ENCODE measurements around the gene PDE4A. TPM values are rescaled to one million over a fixed set of nuclear protein-coding genes. Genes with fewer than 3 reads are reported as not detected.

Gene PDE4A
- total and polyA plus RNA-seq, 4 donors = 0.90 to 2.3 (median 1.3) TPM

DNA sequence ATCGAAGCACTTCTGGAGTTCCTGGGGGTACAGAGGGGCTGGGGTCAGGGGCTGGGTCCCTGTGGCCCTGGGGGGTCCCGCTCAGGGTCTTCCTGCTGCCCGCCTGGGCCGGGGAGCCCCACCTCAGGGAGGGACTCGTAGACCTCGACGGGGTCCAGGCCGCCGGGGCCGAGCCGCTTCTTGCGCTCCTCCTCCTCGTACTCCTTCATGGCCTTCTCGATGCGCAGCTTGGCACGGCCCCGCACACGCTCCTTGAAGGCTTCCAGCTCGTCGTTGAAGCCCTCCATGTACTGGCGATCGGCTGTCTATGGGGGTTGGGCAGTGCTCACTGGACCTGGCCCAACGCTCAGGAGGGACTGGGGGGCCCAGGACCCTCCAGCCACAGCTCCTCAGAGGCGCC lies 27.2 kb upstream of the PDE4A start:
- 95% methylated on average over 24 of the region's 24 CpGs for WGBS
- H3K27me3 ChIP-seq (ENCODE audit: control insufficient read depth in 4 of 4, insufficient read depth in 4 of 4, low read length in 3 of 4) = no peaks in the 10 kb centered on the region
- peaks cover 0 to 6% (median 2%) of the 10 kb centered on the region in 4 donors for H3K4me1 ChIP-seq (ENCODE audit: control insufficient read depth in 4 of 4, insufficient read depth in 4 of 4, low read length in 3 of 4)
- no peak for DNase-seq (ENCODE audit: low spot score)
- no peak overlapping the region for H3K27ac ChIP-seq (ENCODE audit: low read depth in 1 of 2, low read length in 2 of 2)
- no peak overlapping the region for H3K4me3 ChIP-seq (ENCODE audit: low read depth in 1 of 3, low read length in 3 of 3)
- no peak overlapping the region for H3K9ac ChIP-seq (ENCODE audit: low read depth in 1 of 2, low read length in 2 of 2)
- H3K9me3 ChIP-seq (ENCODE audit: control insufficient read depth in 4 of 4, low read length in 3 of 4) = no peaks in the 10 kb centered on the region
- TF ChIP-seq FOXA2 (IDR thresholded peaks at IDR 0.05) (no peak), MAX (IDR thresholded peaks at IDR 0.05) (no peak), EGR1 (IDR thresholded peaks at IDR 0.05; ENCODE audit: low read depth in 2 of 2) (no peak), RAD21 (IDR thresholded peaks at IDR 0.05) (no peak), YY1 (IDR thresholded peaks at IDR 0.05) (no peak), RXRA (IDR thresholded peaks at IDR 0.05) (no peak), SP1 (IDR thresholded peaks at IDR 0.05) (no peak), GABPA (IDR thresholded peaks at IDR 0.05 in 1 of 2, conservative IDR thresholded peaks at IDR 0.05 in 1 of 2) (no peak), NR2F2 (IDR thresholded peaks at IDR 0.05) (no peak)
- TF ChIP-seq, protein P1, sequence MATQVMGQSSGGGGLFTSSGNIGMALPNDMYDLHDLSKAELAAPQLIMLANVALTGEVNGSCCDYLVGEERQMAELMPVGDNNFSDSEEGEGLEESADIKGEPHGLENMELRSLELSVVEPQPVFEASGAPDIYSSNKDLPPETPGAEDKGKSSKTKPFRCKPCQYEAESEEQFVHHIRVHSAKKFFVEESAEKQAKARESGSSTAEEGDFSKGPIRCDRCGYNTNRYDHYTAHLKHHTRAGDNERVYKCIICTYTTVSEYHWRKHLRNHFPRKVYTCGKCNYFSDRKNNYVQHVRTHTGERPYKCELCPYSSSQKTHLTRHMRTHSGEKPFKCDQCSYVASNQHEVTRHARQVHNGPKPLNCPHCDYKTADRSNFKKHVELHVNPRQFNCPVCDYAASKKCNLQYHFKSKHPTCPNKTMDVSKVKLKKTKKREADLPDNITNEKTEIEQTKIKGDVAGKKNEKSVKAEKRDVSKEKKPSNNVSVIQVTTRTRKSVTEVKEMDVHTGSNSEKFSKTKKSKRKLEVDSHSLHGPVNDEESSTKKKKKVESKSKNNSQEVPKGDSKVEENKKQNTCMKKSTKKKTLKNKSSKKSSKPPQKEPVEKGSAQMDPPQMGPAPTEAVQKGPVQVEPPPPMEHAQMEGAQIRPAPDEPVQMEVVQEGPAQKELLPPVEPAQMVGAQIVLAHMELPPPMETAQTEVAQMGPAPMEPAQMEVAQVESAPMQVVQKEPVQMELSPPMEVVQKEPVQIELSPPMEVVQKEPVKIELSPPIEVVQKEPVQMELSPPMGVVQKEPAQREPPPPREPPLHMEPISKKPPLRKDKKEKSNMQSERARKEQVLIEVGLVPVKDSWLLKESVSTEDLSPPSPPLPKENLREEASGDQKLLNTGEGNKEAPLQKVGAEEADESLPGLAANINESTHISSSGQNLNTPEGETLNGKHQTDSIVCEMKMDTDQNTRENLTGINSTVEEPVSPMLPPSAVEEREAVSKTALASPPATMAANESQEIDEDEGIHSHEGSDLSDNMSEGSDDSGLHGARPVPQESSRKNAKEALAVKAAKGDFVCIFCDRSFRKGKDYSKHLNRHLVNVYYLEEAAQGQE (IDR thresholded peaks at IDR 0.05) = no peak
- TF ChIP-seq, protein P2, sequence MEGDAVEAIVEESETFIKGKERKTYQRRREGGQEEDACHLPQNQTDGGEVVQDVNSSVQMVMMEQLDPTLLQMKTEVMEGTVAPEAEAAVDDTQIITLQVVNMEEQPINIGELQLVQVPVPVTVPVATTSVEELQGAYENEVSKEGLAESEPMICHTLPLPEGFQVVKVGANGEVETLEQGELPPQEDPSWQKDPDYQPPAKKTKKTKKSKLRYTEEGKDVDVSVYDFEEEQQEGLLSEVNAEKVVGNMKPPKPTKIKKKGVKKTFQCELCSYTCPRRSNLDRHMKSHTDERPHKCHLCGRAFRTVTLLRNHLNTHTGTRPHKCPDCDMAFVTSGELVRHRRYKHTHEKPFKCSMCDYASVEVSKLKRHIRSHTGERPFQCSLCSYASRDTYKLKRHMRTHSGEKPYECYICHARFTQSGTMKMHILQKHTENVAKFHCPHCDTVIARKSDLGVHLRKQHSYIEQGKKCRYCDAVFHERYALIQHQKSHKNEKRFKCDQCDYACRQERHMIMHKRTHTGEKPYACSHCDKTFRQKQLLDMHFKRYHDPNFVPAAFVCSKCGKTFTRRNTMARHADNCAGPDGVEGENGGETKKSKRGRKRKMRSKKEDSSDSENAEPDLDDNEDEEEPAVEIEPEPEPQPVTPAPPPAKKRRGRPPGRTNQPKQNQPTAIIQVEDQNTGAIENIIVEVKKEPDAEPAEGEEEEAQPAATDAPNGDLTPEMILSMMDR (IDR thresholded peaks at IDR 0.05; ENCODE audit: low read depth, low read length, missing input control) = no peak
- peaks cover 20 to 46% (median 23%) of the 10 kb centered on the region in 4 donors for H3K36me3 ChIP-seq (ENCODE audit: control insufficient read depth in 4 of 4, insufficient read depth in 3 of 4, low read depth in 1 of 4, low read length in 3 of 4)

- peaks cover 20 to 48% (median 23%) of the 10 kb centered on the region in 4 donors for H3K36me3 ChIP-seq (ENCODE audit: control insufficient read depth in 4 of 4, insufficient read depth in 3 of 4, low read depth in 1 of 4, low read length in 3 of 4)
- 81% methylated on average over 12 of the region's 12 CpGs for WGBS
- H3K9ac ChIP-seq (ENCODE audit: low read depth in 1 of 2, low read length in 2 of 2) = no peak overlapping the region
- no peak overlapping the region for H3K27ac ChIP-seq (ENCODE audit: low read depth in 1 of 2, low read length in 2 of 2)
- peaks cover 0 to 5% (median 3%) of the 10 kb centered on the region in 4 donors for H3K4me1 ChIP-seq (ENCODE audit: control insufficient read depth in 4 of 4, insufficient read depth in 4 of 4, low read length in 3 of 4)
- H3K4me3 ChIP-seq (ENCODE audit: low read depth in 1 of 3, low read length in 3 of 3) = no peak overlapping the region
- no peak for DNase-seq (ENCODE audit: low spot score)
- no peaks in the 10 kb centered on the region for H3K27me3 ChIP-seq (ENCODE audit: control insufficient read depth in 4 of 4, insufficient read depth in 4 of 4, low read length in 3 of 4)
- no peaks in the 10 kb centered on the region for H3K9me3 ChIP-seq (ENCODE audit: control insufficient read depth in 4 of 4, low read length in 3 of 4)
- TF ChIP-seq RXRA (IDR thresholded peaks at IDR 0.05) (no peak), HNF4A (conservative IDR thresholded peaks at IDR 0.05) (no peak), FOXA1 (IDR thresholded peaks at IDR 0.05) (no peak), GABPA (IDR thresholded peaks at IDR 0.05 in 1 of 2, conservative IDR thresholded peaks at IDR 0.05 in 1 of 2) (no peak)
Observed at GRCh38 chr19:10395003-10395402, 25.3 kb upstream of the PDE4A start.

GRCh38 chr19:10395436-10395835 lies 24.9 kb upstream of the PDE4A start:
- no peaks in the 10 kb centered on the region for H3K9me3 ChIP-seq (ENCODE audit: control insufficient read depth in 4 of 4, low read length in 3 of 4)
- peaks cover 17 to 48% (median 23%) of the 10 kb centered on the region in 4 donors for H3K36me3 ChIP-seq (ENCODE audit: control insufficient read depth in 4 of 4, insufficient read depth in 3 of 4, low read depth in 1 of 4, low read length in 3 of 4)
- H3K4me3 ChIP-seq (ENCODE audit: low read depth in 1 of 3, low read length in 3 of 3) = no peak overlapping the region
- H3K9ac ChIP-seq (ENCODE audit: low read depth in 1 of 2, low read length in 2 of 2) = no peak overlapping the region
- peaks cover 0 to 8% (median 3%) of the 10 kb centered on the region in 4 donors for H3K4me1 ChIP-seq (ENCODE audit: control insufficient read depth in 4 of 4, insufficient read depth in 4 of 4, low read length in 3 of 4)
- TF ChIP-seq, protein P3, sequence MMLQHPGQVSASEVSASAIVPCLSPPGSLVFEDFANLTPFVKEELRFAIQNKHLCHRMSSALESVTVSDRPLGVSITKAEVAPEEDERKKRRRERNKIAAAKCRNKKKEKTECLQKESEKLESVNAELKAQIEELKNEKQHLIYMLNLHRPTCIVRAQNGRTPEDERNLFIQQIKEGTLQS (IDR thresholded peaks at IDR 0.05) = no peak
- TF ChIP-seq HNF4A (conservative IDR thresholded peaks at IDR 0.05) = no peak
- no peak for TF ChIP-seq NR2F2 (IDR thresholded peaks at IDR 0.05)
- no peak for TF ChIP-seq SP1 (IDR thresholded peaks at IDR 0.05)
- TF ChIP-seq GABPA (IDR thresholded peaks at IDR 0.05 in 1 of 2, conservative IDR thresholded peaks at IDR 0.05 in 1 of 2) = no peak
- TF ChIP-seq RXRA (IDR thresholded peaks at IDR 0.05) = no peak
- TF ChIP-seq MAX (IDR thresholded peaks at IDR 0.05) = no peak
- no peak for TF ChIP-seq EGR1 (IDR thresholded peaks at IDR 0.05; ENCODE audit: low read depth in 2 of 2)
- H3K27me3 ChIP-seq (ENCODE audit: control insufficient read depth in 4 of 4, insufficient read depth in 4 of 4, low read length in 3 of 4) = no peaks in the 10 kb centered on the region
- no peak overlapping the region for H3K27ac ChIP-seq (ENCODE audit: low read depth in 1 of 2, low read length in 2 of 2)
- WGBS = 95% methylated on average over 26 of the region's 26 CpGs
- no peak for DNase-seq (ENCODE audit: low spot score)
